HG02798 (cell line): ENCODE data around the gene TBC1D13.
"Not testable (repeated sequence)": the region's sequence is repeated elsewhere in the genome, so short reads cannot be mapped to it uniquely, and the experiment has no call there.

Source experiments
- ATAC-seq: cut with Tn5 transposase; IDR thresholded peaks from one replicate; pipeline ENCODE4 v1.9.1; 2021; ENCODE audit warnings: mild to moderate bottlenecking; ENCODE audit not compliant: unreplicated experiment, poor library complexity

Gene TBC1D13

GRCh38 chr9:128781187-128782070 is 5.6 kb upstream of the TBC1D13 start:
- no peak for ATAC-seq

GRCh38 chr9:128782669-128783068 is 4.4 kb upstream of the TBC1D13 start:
- no peak for ATAC-seq

- ATAC-seq: no peak
Measured at GRCh38 chr9:128785427-128785826, 1.6 kb upstream of the TBC1D13 start.

- ATAC-seq: no peak
Measured at GRCh38 chr9:128787659-128788058, 606 bp downstream of the TBC1D13 start.

GRCh38 chr9:128788445-128788844 is 1.4 kb downstream of the TBC1D13 start:
- ATAC-seq: no peak

GRCh38 chr9:128790536-128790935 is 3.5 kb downstream of the TBC1D13 start:
- no peak for ATAC-seq

- no peak for ATAC-seq
Measured at GRCh38 chr9:128792134-128792533, 5.1 kb downstream of the TBC1D13 start.

- no peak for ATAC-seq
Measured at GRCh38 chr9:128792978-128793686, 6.1 kb downstream of the TBC1D13 start.

GRCh38 chr9:128794961-128795360 is 7.9 kb downstream of the TBC1D13 start:
- not testable (repeated sequence) for ATAC-seq

- ATAC-seq: no peak
Measured at GRCh38 chr9:128798896-128799295, 11.8 kb downstream of the TBC1D13 start.

GRCh38 chr9:128800061-128800460 is 13.0 kb downstream of the TBC1D13 start:
- no peak for ATAC-seq

GRCh38 chr9:128802482-128802881 is 15.4 kb downstream of the TBC1D13 start:
- no peak for ATAC-seq

GRCh38 chr9:128805661-128806060 is 18.6 kb downstream of the TBC1D13 start:
- no peak for ATAC-seq

GRCh38 chr9:128807827-128808226 is 20.8 kb downstream of the TBC1D13 start:
- no peak for ATAC-seq

- no peak for ATAC-seq
Measured at GRCh38 chr9:128808543-128808942, 21.5 kb downstream of the TBC1D13 start.

- ATAC-seq: no peak
Measured at GRCh38 chr9:128809036-128809599, 22.1 kb downstream of the TBC1D13 start.

- ATAC-seq: no peak
Measured at GRCh38 chr9:128809831-128810230, 22.8 kb downstream of the TBC1D13 start.

GRCh38 chr9:128810873-128811272 is 23.8 kb downstream of the TBC1D13 start:
- no peak for ATAC-seq

GRCh38 chr9:128818099-128818838 is 31.2 kb downstream of the TBC1D13 start, which contains the start of gene ENDOG:
TSS of gene ENDOG (plus strand) at chr9:128818500. CDS start at chr9:128818685, 185 bp downstream.
- peak; percentile 91 for ATAC-seq
